Activated CD4-positive, alpha-beta T cell treated with anti-CD3 and anti-CD28 coated beads, Interleukin-2, Interleukin-6, amounts not matched to agents 100 ng/mL and 50 ng/mL, durations not matched to agents 16 hours and 8 hours (primary cell): ENCODE data around the gene CEACAM19.
"Not testable (repeated sequence)": the region's sequence is repeated elsewhere in the genome, so short reads cannot be mapped to it uniquely, and the experiment has no call there.

Source experiments
- DNase-seq: peaks from one replicate; pipeline ENCODE4 v3.0.0-alpha.2; 2020

Gene CEACAM19

DNA sequence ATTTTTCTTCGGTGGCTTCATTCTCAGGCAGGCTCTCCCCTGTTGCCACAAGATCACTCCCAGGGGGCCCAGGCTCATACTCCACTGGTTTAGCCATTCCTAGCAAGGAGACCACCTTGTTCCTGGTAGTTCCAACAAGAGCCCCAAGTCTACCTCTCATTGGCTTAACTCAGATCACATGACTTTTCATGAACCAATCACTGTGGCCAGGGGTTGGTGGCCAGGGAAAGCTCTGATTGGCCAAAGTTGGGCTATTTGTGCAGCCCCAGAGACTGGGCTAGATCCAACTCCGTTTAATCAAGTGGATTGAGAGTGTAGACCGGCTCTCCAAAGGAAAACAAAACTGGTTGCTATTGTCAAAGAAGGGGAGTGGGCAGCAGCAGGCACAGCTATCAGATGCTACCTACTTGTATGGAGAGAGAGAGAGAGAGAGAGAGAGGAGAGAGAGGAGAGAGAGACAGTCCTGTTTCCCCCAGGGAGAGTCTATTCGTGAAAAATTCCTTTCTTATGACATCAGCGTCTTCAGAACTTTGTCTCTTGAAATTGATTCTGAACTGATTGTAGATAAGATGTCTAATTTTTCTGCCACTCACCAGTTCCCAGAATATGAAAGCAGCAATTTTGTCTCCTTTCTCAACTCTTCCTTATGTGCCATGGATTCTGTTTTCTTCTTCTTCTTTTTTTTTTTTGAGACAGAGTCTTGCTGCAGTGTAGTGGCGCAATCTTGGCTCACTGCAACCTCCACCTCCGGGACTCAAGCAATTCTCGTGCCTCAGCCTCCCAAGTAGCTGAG lies 5.9 kb downstream of the CEACAM19 start:
- no peak for DNase-seq

GRCh38 chr19:44680536-44680935 lies 9.3 kb downstream of the CEACAM19 start:
- DNase-seq: no peak

DNA sequence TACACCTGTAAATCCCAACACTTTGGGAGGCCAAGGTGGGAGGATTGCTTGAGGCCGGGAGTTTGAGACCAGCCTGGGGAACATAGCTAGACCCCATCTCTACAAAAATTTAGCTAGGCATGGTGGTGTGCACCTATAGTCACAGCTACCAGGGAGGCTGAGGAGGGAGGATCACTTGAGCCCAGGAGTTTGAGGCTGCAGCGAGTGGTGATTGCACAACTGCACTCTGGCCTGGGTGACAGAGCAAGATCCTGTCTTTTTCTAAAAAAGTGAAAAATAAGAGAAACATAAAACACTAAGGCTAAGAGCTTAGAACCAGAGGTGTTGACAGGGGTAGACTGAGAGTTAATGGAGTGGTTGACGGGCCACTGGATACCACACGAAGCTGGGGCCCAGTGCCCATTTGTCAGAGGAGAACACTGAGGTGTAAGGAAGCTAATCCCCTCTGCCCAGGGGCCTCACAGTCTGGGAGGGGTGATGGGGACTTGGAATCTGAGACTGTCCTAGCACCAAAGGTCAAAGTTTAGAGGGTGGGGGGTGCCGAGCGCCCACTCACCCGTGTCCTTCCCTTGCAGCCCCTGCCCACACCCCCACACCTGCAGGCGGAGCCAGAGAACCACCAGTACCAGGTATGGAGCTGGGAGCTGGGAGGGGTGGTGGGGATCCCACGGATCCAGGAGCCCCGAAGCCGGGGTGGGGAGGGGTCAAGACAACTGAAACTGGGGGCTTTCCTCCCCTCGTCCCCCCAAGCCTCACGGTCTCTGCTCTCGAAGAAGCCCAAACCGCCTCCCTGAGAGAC lies 10.9 kb downstream of the CEACAM19 start:
- no peak for DNase-seq

DNA sequence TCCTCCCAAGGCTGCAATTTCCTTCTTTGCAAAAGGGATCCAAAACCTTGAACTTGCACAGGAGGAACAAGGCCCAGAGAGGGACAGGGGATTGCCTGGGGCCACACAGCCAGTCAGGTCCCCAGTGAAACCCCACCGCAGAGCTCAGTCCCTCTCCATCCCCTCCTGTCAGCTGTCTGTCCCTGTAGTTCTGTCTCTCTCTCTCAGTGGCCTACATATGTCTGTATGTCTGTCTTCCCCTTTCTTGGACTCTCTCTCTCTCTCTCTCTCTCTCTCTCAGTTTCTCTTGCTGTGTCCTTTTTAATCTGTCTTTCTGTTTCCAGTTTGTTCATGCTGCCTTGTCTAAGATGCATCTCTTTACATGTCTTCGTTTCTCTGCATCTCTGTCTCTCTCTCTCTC lies 11.5 kb downstream of the CEACAM19 start:
- DNase-seq: no peak

DNA sequence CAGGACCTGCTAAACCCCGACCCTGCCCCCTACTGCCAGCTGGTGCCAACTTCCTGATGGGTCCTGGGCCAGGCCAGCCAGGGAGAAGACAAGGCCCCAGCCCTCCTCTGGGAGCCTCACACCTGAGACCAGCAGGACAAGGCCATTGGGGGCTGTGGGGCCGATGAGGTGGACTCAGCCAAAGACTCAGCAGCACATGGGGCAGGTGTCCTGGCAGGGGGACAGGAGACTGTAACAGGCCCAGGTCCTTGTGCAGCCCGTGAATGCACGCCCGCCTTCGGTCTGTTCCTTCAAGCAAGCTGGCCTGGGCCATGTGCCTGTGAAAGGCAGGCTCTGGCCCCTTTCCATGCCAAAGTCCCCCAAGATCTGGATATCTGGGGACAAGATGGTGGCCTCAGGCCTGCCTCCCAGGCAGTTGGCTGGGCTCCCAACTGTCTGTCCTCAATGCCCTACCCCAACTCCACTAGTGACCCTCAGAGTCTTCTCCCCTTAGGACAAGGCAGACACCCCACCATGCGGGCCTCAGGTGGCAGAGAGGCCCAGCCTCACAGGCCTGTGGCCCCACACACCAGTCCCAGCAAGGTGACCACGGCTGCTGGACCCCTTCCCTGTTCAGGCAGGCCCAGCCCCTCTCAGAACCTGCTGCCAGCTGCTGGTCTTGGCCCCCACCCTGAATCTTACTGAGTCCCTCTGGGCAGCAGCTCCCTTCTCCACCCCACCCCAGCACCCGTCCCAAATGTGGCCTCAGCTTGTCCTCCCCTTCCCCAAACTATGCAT lies 12.3 kb downstream of the CEACAM19 start:
- DNase-seq: no peak

- not testable (repeated sequence) for DNase-seq
Measured at GRCh38 chr19:44684396-44684795, 13.1 kb downstream of the CEACAM19 start.

- DNase-seq: no peak
Measured at GRCh38 chr19:44684892-44685863, 13.9 kb downstream of the CEACAM19 start.

DNA sequence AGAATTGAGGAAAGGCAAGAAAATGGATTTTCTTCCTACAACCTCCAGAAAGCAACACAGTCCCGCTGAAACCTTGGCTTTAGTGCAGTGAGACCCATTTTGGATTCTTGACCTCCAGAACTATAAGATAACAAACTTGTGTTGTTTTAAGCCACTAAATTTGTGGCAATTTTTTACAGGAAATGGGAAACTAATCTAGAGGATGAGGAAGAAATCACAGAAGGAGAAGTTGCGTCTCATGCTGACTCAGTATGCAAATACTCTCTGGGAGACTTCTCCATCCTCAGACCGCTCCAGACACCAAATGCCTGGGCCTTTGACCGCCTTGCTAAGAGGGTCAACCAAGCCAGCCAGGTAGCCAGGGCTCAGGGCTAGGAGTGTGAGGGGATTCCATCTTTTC lies 14.6 kb downstream of the CEACAM19 start:
- DNase-seq: no peak

- no peak for DNase-seq
Measured at GRCh38 chr19:44686896-44687295, 15.6 kb downstream of the CEACAM19 start.

DNA sequence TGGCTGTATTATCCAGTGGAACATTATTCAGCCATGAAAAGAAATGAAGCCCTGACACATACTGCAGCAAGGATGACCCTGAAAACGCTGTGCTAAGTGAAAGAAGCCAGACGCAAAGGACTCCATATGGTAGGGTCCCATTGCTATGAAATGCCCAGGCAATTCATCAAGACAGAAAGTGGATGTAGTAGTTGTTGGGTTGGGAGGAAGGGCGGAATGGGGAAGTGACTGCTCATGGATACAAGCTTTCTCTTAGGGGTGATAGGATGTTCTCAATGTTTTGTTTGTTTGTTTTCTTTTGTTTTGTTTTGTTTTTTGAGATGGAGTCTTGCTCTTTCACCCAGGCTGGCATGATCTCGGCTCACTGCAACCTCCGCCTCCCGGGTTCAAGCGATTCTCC lies 16.6 kb downstream of the CEACAM19 start:
- no peak for DNase-seq

- DNase-seq: peak; percentile 83
Measured at GRCh38 chr19:44689290-44690130, 18.2 kb downstream of the CEACAM19 start.

DNA sequence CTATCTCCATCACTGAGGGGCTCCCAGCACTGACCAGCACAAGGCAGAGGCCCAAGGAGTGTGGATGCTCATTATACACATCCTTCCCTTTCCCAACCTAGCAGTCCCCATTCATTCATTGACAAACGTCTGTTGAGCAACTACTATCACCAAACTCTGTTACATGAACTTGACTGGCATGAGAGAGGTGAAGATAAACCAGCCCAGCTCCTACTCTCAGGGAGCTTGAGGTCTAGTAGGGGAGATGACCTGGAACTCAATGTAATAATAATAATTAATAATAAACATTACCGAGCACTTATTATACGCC lies 18.8 kb downstream of the CEACAM19 start:
- no peak for DNase-seq

DNA sequence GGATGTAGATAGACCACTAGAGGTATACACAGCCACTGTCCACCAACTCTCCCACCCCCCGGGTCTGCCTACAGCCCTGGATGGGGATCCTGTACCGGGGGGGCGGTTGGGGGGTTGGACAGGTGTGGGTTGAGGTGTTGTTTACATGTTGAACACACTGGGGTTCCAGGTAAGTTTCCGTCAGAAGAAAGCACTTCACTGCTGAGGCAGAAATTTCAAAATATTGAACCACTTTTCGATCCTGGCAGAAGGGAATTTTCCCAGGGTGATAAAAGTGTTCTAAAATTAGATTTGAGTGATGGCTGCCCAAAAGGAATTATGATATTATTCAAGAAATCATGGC lies 21.1 kb downstream of the CEACAM19 start:
- DNase-seq: no peak

- DNase-seq: peak; percentile 37
Measured at GRCh38 chr19:44694184-44694579, 22.9 kb downstream of the CEACAM19 start.

- DNase-seq: no peak
Measured at GRCh38 chr19:44696939-44697669, 25.8 kb downstream of the CEACAM19 start.

- no peak for DNase-seq
Measured at GRCh38 chr19:44697670-44698034, 26.4 kb downstream of the CEACAM19 start.

- no peak for DNase-seq
Measured at GRCh38 chr19:44698492-44699201, 27.4 kb downstream of the CEACAM19 start, which contains the start of gene CEACAM16. Gene CEACAM16 (plus strand): TSS chr19:44699151. CDS start chr19:44701457, 2,306 bp downstream.

DNA sequence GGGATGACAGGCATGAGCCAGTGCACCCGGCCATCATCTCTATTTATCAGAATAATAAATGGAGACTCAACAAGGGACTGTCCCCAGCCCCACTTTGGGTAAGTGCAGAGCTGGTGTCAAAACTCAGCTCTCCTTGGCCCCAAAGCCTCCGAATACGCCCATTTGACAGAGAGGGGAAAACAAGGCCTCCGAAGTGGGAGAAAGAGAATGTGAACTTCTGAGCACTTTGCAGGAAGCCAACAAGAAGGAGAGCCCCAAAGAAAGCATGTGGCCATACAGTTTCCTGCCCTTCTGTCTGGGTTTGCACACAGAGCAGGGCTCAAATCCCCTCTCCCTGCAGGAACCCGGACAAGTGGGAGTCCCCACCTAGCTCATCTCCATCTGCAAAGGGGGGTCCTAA lies 29.3 kb downstream of the CEACAM19 start:
- no peak for DNase-seq

- no peak for DNase-seq
Measured at GRCh38 chr19:44701228-44701627, 29.9 kb downstream of the CEACAM19 start.

DNA sequence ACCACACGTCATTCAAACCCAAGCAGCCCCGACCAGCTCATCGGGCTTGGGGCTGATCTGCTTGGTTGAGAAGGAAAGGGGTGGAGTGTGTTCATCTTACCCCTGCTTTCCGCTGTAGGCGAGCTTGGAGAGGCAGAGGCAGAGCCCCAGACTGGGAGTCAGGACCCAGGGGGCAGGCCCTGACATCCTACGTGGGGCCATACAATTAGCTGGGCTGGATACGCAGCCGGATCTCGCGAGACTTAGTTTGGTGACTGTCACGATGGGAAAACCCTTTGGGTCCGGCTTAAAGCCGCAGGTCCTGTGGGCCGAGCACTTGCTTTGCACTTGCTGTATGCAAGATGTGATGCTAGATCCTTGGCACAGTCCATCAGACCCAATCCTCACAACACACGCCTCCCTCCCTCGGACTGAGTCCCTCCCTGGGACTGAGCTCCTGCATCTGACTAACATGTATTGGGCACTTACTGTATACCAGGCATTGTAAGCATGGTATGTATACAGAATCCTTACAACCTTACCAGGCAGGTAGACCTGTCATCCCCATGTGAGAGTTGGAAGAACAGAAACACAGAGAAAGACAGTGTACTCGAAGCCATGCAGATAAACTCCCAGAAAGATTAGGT lies 31.4 kb downstream of the CEACAM19 start:
- no peak for DNase-seq
